Measurements from ENCODE around the gene PRKD1. TPM values are rescaled to one million over a fixed set of nuclear protein-coding genes. Genes with fewer than 3 reads are reported as not detected.

Gene PRKD1
- total RNA-seq, 1 experiment from 2014 or later = 8.3 TPM

DNA sequence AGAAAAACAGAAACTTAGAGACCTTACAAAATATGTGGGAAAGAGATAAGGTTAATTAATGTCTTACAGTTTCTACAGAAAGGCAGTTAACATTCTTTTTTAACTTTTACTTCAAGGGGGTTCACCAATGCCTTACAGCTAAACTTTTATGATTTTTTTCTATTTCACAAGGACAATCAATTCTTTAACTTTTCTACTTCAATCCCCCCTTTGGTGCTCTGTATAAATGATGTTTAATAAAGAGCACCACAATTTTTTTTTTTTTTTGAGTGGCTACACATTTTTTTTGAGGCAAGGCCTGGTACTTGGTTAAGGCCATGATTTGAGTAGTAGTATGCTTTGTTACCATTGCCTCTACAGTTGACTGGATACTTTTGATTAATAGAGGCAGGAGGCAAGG, 279.6 kb downstream of the PRKD1 start:
- peaks cover 5% of the 10 kb centered on the region; the same call in 1 of the 2 replicates for H3K9me3 ChIP-seq
- no peaks in the 10 kb centered on the region for H3K27me3 ChIP-seq
- DNase-seq = no peak
- no peaks in the 10 kb centered on the region for H3K36me3 ChIP-seq
- no peak overlapping the region for H3K4me3 ChIP-seq

DNA sequence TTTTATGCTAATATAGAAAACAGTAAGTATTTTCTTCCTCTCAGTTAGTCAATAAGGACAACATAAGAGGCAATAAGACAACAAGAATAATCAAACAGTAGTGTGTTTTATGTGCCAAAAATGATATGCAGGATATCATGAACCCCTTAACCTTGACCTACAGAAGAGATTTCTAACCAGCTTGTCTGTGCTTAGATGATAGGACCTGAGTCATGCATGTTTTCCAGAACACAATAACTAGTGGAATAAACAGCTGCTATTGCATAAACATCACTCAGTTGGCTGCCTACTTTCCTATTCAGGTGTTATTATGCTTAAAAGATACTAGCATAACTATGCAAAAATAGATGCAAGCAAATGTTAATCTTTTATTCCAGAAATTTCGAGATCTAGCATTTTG, 282.5 kb downstream of the PRKD1 start:
- Histone ChIP-seq H3K27me3 (no peaks in the 10 kb centered on the region), H3K4me3 (no peak overlapping the region), H3K36me3 (no peaks in the 10 kb centered on the region), H3K9me3 (peaks cover 5% of the 10 kb centered on the region; the same call in 1 of the 2 replicates)
- DNase-seq = no peak

DNA sequence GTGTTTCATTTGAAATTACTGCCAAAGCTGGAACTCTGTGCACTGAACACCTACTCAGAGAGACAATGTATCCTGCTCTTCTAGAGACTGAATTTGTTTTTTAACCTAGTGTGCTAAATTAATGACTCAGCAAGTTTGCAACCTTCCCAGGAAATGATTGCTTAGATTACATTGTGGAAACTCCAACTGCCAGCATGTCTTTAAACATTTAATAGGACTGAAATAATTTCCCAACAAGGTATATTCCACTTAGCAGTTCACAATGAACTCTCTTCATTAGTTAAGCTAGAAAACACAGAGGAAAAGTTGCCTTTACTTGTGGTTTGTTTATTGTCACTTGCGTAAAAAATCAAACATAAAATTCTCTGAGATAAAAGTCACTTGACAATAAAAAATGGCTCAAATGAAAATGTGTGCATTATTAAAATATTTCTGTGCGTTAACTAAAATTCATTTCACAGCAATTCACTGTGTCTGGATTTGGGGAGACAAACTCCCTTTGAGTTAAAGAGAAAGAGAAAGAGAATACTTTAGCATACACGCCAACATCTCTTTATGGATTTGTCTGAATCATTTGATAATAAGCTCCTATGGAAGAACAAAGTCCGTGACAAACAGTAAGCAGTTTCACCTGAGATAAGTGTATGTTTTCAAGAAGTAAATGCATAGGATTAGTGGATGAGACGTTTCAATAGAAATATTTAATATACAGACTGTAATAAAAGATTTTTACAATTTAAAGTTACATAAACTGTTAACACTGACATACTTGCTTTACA, 284.0 kb downstream of the PRKD1 start:
- Histone ChIP-seq H3K4me3 (no peak overlapping the region), H3K36me3 (no peaks in the 10 kb centered on the region), H3K27me3 (no peaks in the 10 kb centered on the region), H3K9me3 (peaks cover 5% of the 10 kb centered on the region; the same call in 1 of the 2 replicates)
- DNase-seq = no peak

DNA sequence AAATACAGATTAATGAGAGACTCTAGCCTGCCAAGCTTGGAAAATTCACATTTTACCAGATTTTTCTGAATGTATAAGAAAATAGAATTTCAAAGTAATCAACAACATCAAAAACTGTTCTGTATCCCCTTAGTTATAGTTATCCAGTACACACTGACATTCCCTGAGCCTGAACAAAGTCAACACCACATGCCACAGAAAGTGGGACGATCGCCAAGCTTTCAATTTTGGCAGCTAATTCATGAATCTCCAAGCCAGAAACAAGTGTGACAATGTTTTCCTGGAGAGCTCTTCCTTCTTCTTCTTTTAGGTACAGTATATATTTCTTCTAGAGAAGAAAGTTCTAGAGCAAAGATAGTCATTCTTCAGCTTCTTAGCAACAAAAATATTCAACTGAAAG, 290.2 kb downstream of the PRKD1 start:
- DNase-seq = peak; percentile 43
- Histone ChIP-seq H3K9me3 (no peaks in the 10 kb centered on the region), H3K36me3 (no peaks in the 10 kb centered on the region), H3K4me3 (no peak overlapping the region), H3K27me3 (no peaks in the 10 kb centered on the region)

DNA sequence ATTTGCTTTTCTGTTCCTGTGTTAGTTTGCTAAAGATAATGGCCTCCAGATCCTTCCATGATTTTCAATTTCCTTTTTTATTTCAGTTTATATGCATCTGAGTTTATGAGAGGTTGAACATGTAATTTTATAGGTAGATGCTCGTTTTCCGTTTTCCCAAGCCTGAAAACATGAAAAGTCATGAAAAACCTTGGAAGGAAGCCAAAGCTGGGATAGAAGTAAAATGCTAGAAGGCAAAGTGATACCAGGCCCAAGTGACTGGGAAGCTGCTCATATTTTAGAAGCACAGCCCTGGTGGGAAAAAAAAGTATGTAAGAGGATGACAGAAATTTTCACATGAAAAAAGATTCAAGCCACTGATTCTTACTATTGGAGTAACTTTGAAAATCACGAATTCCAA, 290.8 kb downstream of the PRKD1 start:
- no peak overlapping the region for H3K4me3 ChIP-seq
- H3K27me3 ChIP-seq = no peaks in the 10 kb centered on the region
- DNase-seq = no peak
- H3K36me3 ChIP-seq = no peaks in the 10 kb centered on the region
- no peaks in the 10 kb centered on the region for H3K9me3 ChIP-seq

DNA sequence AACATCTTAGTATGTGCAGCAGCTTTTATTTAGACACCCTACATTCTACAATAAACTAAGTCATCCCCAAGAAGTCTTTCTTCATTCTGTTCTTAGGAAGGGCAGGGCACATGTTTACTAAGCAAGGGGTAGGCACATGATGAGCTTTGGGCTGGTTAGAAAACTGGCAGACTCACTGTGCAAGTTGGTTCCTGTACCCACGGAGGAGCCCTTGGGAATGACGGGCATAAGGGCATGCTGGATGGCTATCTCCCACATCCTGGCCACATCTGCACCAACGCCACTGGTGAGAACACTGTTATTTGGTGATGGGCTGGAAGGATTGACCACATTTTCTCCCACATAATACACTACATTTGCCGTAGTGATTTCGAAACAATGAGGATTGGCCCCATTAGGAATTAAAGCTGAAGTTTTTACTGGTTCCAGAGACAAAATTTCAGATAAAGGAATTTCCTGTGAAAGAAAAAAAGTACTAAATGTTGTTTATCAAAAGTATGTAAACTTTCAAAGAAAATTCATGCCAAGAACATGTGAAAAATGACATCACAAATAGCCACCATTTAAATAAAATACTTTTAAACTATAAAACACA, 297.0 kb downstream of the PRKD1 start:
- DNase-seq = no peak
- Histone ChIP-seq H3K4me3 (no peak overlapping the region), H3K36me3 (no peaks in the 10 kb centered on the region), H3K27me3 (no peaks in the 10 kb centered on the region), H3K9me3 (no peaks in the 10 kb centered on the region)

DNA sequence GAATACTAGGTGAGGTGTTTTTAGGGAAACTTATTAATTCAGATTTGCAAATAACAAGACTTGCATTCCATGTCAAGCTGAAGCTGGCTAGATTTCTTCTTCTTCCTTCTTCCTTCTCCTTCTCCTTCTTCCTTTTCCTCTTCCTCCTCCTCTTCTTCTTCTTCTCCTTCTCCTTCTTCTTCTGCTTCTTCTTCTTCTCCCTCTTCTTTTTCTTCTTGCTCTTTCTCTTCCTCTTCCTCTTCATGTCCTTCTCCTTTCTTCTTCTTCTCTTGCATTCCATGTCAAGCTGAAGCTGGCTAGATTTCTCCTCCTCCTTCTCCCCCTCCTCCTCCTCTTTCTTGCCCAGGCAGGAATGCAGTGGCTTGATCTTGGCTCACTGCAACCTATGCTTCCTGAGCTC, 297.8 kb downstream of the PRKD1 start:
- no peaks in the 10 kb centered on the region for H3K9me3 ChIP-seq
- H3K27me3 ChIP-seq = no peaks in the 10 kb centered on the region
- DNase-seq = no peak
- no peaks in the 10 kb centered on the region for H3K36me3 ChIP-seq
- no peak overlapping the region for H3K4me3 ChIP-seq

DNA sequence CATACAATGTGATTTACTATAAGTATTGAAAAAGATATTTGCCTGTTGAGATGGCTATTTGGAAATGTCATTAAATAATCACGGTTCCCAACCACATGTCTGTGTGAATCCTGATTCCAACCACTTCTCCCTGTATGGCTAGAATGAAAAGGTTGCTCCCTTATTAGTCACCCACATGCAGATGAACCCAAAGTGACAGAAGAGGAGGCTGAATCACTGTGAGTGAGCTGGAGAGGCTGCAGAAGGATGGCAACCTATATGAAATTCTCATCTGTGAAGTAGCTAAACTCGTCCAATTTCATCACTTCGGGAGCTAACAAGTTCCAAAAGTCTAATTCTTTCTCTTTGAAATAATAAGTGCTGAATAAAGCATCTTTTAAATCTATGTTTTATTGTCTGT, 300.5 kb downstream of the PRKD1 start:
- Histone ChIP-seq H3K36me3 (no peaks in the 10 kb centered on the region), H3K9me3 (no peaks in the 10 kb centered on the region), H3K27me3 (no peaks in the 10 kb centered on the region), H3K4me3 (no peak overlapping the region)
- DNase-seq = no peak

DNA sequence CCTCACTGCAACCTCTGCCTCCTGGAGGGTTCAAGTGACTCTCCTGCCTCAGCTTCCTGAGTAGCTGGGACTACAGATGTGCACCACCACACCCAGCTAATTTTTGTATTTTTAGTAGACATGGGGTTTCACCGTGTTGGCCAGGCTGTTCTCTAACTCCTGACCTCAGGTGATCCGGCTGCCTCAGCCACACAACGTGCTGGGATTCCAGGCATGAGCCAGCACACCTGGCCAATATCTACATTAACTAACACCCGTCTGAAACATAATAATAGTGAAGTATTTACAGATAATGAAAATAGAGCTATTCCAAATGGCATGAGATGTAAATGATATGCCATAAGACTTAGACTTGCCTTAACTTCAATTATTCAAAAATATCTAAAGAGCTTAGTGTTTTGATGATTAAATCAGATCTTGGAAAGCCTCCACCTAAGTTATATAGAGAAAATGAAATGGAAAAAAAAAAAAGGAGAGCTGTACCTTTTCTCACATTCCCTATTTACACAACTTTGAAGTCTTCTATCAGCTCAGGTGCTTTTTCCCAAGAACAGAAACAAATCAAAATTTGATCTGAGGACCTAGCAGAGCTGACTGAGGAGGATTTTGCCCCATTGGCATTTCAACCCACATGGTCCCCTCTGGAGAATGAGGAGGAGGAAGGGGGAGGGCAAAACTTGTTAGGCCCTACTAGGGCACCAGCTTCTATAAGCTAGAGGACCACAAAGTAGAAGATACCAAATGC, 309.2 kb downstream of the PRKD1 start:
- Histone ChIP-seq H3K27me3 (no peaks in the 10 kb centered on the region), H3K4me3 (no peak overlapping the region), H3K36me3 (no peaks in the 10 kb centered on the region), H3K9me3 (no peaks in the 10 kb centered on the region)
- no peak for DNase-seq

DNA sequence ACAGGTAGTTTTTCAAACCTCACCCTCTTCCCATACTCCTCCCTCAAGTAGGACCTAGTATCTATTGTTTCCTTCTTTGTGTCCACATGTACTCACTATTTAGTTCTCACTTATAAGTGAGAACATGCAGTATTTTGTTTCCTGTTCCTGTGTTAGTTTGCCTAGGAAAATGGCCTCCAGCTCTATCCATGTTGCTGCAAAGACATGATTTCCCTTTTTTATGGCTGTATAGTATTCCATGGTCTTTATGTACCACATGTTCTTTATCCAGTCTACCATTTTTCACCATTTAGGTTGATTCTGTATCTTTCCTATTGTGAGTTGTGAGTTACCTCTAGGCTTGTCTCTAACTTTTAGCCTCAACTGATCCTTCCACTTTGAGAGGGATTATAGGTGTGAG, 310.7 kb downstream of the PRKD1 start:
- no peak for DNase-seq
- no peak overlapping the region for H3K4me3 ChIP-seq
- H3K36me3 ChIP-seq = no peaks in the 10 kb centered on the region
- H3K27me3 ChIP-seq = no peaks in the 10 kb centered on the region
- H3K9me3 ChIP-seq = no peaks in the 10 kb centered on the region

DNA sequence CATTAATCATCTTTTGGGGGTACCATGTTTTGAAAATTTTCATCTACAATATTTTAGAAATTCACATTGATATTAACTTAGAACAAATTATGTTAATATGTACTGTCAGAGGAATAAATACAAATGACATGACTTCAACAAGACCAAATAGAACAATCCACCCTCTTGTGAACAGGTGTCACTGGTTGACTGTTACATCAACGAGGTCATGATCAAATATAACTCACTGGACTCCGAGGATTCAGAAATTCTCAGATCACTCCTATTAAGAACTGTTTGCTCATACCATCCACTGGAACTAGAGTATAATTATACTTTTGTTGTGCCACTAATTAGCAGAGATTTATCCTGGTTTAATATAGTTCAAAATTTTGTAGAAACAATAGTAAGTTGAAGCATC, 318.8 kb downstream of the PRKD1 start:
- Histone ChIP-seq H3K27me3 (no peaks in the 10 kb centered on the region), H3K36me3 (no peaks in the 10 kb centered on the region)
- no peak for DNase-seq

DNA sequence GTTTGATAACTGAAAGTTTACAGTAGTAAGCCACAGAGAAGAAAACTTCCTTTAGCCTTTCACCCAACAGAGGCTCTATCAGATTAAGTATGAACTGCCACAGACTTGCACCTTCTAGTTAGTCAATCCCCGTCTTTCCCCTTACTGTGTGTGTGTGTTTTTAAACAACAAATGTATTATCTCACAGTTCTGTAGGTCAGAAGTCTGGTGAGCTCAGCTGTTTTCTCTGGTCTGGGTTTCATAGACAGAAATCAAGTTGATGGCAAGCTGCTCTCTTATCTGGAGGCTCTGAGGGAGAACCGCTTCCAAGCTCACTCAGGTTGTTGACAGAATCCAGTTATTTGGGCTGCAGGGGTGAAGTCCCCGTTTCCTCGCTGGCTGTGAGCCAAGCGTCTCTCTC, 320.5 kb downstream of the PRKD1 start:
- Histone ChIP-seq H3K36me3 (no peaks in the 10 kb centered on the region), H3K9me3 (no peaks in the 10 kb centered on the region), H3K27me3 (no peaks in the 10 kb centered on the region), H3K4me3 (no peak overlapping the region)
- no peak for DNase-seq

More for the DNA sequence above, 318.8 kb downstream of the PRKD1 start:
- Histone ChIP-seq H3K4me3 (no peak overlapping the region), H3K9me3 (no peaks in the 10 kb centered on the region)

DNA sequence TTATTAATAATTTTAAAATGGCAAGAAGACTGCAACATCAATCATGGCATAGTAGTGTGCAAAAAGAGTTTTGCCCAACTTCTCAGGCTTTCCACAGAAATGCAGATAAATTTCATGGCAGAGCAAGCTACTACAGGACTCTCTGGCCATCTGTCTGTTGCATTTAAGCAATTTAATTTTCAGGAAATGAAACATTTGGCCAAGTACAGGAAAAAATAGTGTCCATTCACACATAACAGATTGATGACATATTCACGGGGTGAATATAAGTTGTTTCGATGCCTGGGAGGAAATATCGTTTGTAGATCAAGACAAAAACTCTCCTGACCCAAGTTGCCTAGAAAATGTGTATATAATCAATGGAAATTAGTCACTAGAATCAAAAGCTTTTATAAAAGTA, 324.0 kb downstream of the PRKD1 start:
- no peaks in the 10 kb centered on the region for H3K9me3 ChIP-seq
- DNase-seq = no peak
- no peaks in the 10 kb centered on the region for H3K27me3 ChIP-seq
- no peak overlapping the region for H3K4me3 ChIP-seq
- H3K36me3 ChIP-seq = no peaks in the 10 kb centered on the region

DNA sequence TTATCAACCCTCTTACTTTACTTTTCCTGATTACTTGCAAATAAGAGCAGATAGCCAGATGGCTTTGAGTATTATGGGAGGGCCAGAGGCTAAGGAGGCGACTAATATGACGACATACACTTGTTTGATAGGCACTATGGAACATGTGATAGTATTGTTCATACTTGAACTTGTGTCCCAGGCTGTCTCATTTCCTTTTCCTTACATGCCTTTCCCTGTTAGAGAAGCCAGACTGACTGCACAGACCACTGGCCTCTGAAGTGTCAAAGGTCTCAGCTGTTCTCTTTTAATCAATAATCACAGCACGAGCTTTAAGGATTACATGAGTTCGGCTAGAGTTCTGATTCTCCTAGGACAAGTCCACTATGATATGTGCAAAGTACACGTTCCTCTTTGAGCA, 326.0 kb downstream of the PRKD1 start:
- no peak overlapping the region for H3K4me3 ChIP-seq
- H3K27me3 ChIP-seq = no peaks in the 10 kb centered on the region
- H3K36me3 ChIP-seq = no peaks in the 10 kb centered on the region
- no peak for DNase-seq
- H3K9me3 ChIP-seq = no peaks in the 10 kb centered on the region

DNA sequence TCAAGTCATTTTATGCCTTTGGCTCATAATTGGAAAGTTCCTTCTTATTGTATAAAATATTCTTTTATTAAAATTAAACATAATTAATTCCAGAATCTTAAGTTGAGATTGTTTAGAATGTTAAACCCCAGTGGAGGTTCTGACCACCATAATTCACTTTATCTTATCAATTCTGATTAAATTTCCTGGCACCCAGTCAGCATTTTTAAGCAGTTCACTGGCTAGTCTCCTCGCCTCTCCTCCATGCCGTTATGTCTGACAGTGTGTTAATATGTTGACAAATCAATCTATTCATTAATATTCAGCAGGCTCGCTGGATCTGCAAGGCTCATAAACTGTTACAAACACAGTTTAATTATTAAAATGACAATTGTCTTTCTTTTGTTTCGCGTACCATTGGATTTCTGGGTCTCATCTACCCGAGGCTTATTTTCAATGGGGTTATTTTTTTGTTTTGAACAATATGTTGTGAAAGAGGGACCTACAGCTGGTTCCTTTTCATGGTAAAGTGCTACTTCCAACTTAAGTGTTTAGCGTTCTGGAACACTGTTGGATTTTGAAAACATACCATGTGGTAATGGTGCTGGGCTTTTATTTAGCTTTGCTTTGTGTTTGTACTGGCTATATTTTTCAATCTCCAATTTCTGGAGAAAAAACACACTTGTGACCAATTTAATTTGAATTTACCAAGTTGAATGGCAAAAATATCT, 339.7 kb downstream of the PRKD1 start:
- no peak overlapping the region for H3K4me3 ChIP-seq
- DNase-seq = no peak
- H3K9me3 ChIP-seq = no peaks in the 10 kb centered on the region
- H3K27me3 ChIP-seq = no peaks in the 10 kb centered on the region
- H3K36me3 ChIP-seq = no peaks in the 10 kb centered on the region

DNA sequence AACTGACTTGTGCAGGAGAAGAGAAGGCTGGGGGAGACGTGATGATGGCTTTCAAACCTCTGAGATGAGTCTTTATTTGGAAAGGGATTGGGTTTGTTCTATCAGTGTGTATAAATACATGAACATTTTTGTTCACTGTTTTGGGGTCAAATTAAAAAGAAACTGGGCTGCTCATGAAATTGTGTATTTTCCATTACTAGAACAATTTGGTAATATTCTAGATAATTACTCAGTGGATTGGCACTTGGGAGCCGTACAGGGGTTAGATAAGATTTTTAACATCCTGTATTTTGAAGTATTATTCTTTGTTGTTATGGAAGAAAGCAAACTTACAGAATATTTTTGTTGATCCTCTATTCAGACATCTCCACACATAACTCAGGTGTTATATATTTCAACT, 340.6 kb downstream of the PRKD1 start:
- H3K36me3 ChIP-seq = no peaks in the 10 kb centered on the region
- H3K9me3 ChIP-seq = no peaks in the 10 kb centered on the region
- H3K4me3 ChIP-seq = no peak overlapping the region
- no peak for DNase-seq
- no peaks in the 10 kb centered on the region for H3K27me3 ChIP-seq

DNA sequence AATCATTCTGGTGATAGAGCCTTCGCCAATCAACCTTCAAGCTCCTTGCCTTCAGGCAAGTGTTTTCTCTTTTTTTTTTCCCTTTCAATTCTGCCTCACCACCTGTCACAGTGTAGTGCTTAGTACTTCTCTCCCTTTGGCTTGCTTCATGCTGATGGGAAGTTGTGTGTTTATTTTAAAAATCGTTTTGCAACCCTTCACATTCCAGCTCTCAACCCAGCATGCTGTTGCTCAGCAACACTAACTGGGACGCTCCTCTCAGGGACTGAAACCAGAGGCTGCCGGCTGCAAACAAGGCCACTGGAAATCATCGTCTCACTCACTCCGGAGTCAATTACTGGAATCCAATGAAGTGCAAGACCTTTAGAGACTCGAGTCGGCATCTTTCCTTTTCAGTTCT, 342.7 kb downstream of the PRKD1 start:
- peak; percentile 56 for DNase-seq
- H3K9me3 ChIP-seq = no peaks in the 10 kb centered on the region
- no peak overlapping the region for H3K4me3 ChIP-seq
- H3K36me3 ChIP-seq = no peaks in the 10 kb centered on the region
- H3K27me3 ChIP-seq = no peaks in the 10 kb centered on the region

Data from MG63 (cell line).